AG04449 (cell line): ENCODE results near the gene PLXNB2.
A peak's percentile ranks its signal among the peaks of the same experiment; 100 is the strongest.

Experiments
- CTCF ChIA-PET: fragments of 350-600 bp; formaldehyde crosslinking; extraction: SDS; loops from one replicate; lab custom pipeline; 2021; ENCODE audit warnings: antibody characterized with exemption; lab: Yijun Ruan, JAX
- POLR2A ChIA-PET: fragments of 400-600, 350-600 bp; formaldehyde crosslinking; extraction: SDS; loops from one replicate; lab custom pipeline; 2020; ENCODE audit warnings: antibody characterized with exemption, inconsistent platforms; lab: Yijun Ruan, JAX
- DNase-seq: peaks from one replicate; pipeline ENCODE4 v3.0.0-alpha.2; 2010; ENCODE audit warnings: low read depth, low spot score
- H3K4me3 ChIP-seq: 2 replicates; pipeline ENCODE4 v1.5.1; 2011; ENCODE audit warnings: low read depth, mild to moderate bottlenecking, control low read depth, low read length
- CTCF ChIP-seq: IDR thresholded peaks from one replicate; pipeline ENCODE4 v1.5.1; 2011; ENCODE audit warnings: mild to moderate bottlenecking, moderate library complexity, low read length, control low read depth, inconsistent platforms; ENCODE audit not compliant: insufficient read depth; ENCODE audit errors: missing control alignments

Gene PLXNB2

GRCh38 chr22:50255607-50256006, 51.8 kb downstream of the PLXNB2 start:
- DNase-seq = no peak
- no peak for TF ChIP-seq CTCF
- ChIA-PET POLR2A (interaction anchor here (1.4 kb wide), 1 partner anchor 49 kb away, joined by 3 read pairs; no protein-coding TSS in a partner anchor), CTCF (interaction anchor here (0.6 to 1.4 kb wide), 2 partner anchors 71 to 86 kb away, joined by 4 to 16 read pairs; partner anchors contain the start of gene DENND6B)
- no peak overlapping the region for H3K4me3 ChIP-seq

- no peak for DNase-seq
- ChIA-PET CTCF (interaction anchor here (0.6 to 1.4 kb wide), 4 partner anchors 11 to 87 kb away, joined by 3 to 16 read pairs (median 4); partner anchors contain the start of gene DENND6B), POLR2A (interaction anchor here (1.4 kb wide), 1 partner anchor 50 kb away, joined by 3 read pairs; no protein-coding TSS in a partner anchor)
- TF ChIP-seq CTCF = no peak
- H3K4me3 ChIP-seq = no peak overlapping the region
Observed at GRCh38 chr22:50255099-50255498, 52.3 kb downstream of the PLXNB2 start.

GRCh38 chr22:50253941-50254340, 53.5 kb downstream of the PLXNB2 start:
- DNase-seq = no peak
- ChIA-PET CTCF (interaction anchor here (3.9 to 7.5 kb wide), 4 partner anchors 13 to 114 kb away, joined by 36 to 92 read pairs (median 60); partner anchors contain the start of gene DENND6B), POLR2A (no interaction called here)
- H3K4me3 ChIP-seq = no peak overlapping the region
- no peak for TF ChIP-seq CTCF

GRCh38 chr22:50253046-50253915, 54.2 kb downstream of the PLXNB2 start:
- no peak for DNase-seq
- ChIA-PET POLR2A (interaction anchor here (0.6 to 0.9 kb wide), 3 partner anchors 8 to 89 kb away, joined by 3 to 5 read pairs (median 4); partner anchors contain the start of gene MAPK12), CTCF (interaction anchor here (0.7 to 7.5 kb wide), 23 partner anchors 7 to 272 kb away, joined by 3 to 92 read pairs (median 5); partner anchors contain the start of genes DENND6B, MAPK12, PLXNB2 and SCO2)
- TF ChIP-seq CTCF = no peak
- no peak overlapping the region for H3K4me3 ChIP-seq

GRCh38 chr22:50252082-50253045, 55.1 kb downstream of the PLXNB2 start:
- DNase-seq = no peak
- TF ChIP-seq CTCF = peak; percentile 84
- no peak overlapping the region for H3K4me3 ChIP-seq
- ChIA-PET CTCF (interaction anchor here (0.7 to 7.5 kb wide), 33 partner anchors 8 to 369 kb away, joined by 3 to 92 read pairs (median 5); partner anchors contain the start of genes DENND6B, MAPK11, MAPK12 and PLXNB2), POLR2A (interaction anchor here (0.6 to 2.1 kb wide), 6 partner anchors 9 to 213 kb away, joined by 3 to 16 read pairs (median 4); partner anchors contain the start of gene MAPK12)
